ENCODE results near the gene LHFPL3.

DNA sequence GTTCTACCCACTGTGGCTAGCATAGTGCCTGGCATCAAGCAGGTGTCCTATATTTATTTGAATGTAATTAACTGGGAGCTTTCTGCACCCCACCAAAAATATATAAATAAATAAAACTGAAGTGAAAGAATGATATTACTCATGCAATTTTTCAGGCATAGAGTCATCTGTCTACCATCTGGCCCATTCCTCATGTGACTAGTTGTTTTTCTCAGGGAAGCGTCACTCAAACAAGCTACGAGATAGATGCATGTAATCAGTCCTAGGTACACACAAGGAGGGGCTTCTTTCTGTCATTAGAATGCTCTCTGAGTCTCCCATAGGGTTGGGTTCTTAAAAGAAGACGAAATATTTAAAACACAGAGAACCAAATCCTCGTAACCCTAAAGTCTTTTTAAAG is 430.1 kb downstream of the LHFPL3 start:
- TF ChIP-seq JUND (IDR thresholded peaks at IDR 0.05) = no peak
- TF ChIP-seq NRF1 (IDR thresholded peaks at IDR 0.05; ENCODE audit: low read depth, low read length) = no peak
- no peak for TF ChIP-seq POLR2AphosphoS5 (IDR thresholded peaks at IDR 0.05; ENCODE audit: low read depth, low read length)
- TF ChIP-seq, protein P1, sequence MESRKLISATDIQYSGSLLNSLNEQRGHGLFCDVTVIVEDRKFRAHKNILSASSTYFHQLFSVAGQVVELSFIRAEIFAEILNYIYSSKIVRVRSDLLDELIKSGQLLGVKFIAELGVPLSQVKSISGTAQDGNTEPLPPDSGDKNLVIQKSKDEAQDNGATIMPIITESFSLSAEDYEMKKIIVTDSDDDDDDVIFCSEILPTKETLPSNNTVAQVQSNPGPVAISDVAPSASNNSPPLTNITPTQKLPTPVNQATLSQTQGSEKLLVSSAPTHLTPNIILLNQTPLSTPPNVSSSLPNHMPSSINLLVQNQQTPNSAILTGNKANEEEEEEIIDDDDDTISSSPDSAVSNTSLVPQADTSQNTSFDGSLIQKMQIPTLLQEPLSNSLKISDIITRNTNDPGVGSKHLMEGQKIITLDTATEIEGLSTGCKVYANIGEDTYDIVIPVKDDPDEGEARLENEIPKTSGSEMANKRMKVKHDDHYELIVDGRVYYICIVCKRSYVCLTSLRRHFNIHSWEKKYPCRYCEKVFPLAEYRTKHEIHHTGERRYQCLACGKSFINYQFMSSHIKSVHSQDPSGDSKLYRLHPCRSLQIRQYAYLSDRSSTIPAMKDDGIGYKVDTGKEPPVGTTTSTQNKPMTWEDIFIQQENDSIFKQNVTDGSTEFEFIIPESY (IDR thresholded peaks at IDR 0.05; ENCODE audit: borderline replicate concordance, low read depth) = no peak
- TF ChIP-seq, protein P2, sequence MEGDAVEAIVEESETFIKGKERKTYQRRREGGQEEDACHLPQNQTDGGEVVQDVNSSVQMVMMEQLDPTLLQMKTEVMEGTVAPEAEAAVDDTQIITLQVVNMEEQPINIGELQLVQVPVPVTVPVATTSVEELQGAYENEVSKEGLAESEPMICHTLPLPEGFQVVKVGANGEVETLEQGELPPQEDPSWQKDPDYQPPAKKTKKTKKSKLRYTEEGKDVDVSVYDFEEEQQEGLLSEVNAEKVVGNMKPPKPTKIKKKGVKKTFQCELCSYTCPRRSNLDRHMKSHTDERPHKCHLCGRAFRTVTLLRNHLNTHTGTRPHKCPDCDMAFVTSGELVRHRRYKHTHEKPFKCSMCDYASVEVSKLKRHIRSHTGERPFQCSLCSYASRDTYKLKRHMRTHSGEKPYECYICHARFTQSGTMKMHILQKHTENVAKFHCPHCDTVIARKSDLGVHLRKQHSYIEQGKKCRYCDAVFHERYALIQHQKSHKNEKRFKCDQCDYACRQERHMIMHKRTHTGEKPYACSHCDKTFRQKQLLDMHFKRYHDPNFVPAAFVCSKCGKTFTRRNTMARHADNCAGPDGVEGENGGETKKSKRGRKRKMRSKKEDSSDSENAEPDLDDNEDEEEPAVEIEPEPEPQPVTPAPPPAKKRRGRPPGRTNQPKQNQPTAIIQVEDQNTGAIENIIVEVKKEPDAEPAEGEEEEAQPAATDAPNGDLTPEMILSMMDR (IDR thresholded peaks at IDR 0.05) = no peak

Measured in SK-N-SH (cell line).